22Rv1 (cell line): ENCODE measurements around the gene DOCK7.
"Not testable (repeated sequence)": the region's sequence is repeated elsewhere in the genome, so short reads cannot be mapped to it uniquely, and the experiment has no call there.

Experiments used
- H3K27ac ChIP-seq: fragments of 450-650 bp; 2 replicates; pipeline ENCODE4 v1.5.1; 2017
- CTCF ChIP-seq: fragments of 450-650 bp; IDR thresholded peaks from 2 replicates; pipeline ENCODE4 v1.5.1; 2017; ENCODE audit warnings: mild to moderate bottlenecking
- ZFX ChIP-seq: fragments of 450-650 bp; IDR thresholded peaks from 2 replicates; pipeline ENCODE4 v1.6.1; 2017; ENCODE audit warnings: antibody characterized with exemption, borderline replicate concordance

DOCK7 gene

GRCh38 chr1:62588000-62588399, 100.2 kb downstream of the DOCK7 start:
- no peak overlapping the region for H3K27ac ChIP-seq
- TF ChIP-seq ZFX (no peak), CTCF (no peak)

- H3K27ac ChIP-seq = no peak overlapping the region
- no peak for TF ChIP-seq CTCF
- TF ChIP-seq ZFX = no peak
Measured at GRCh38 chr1:62585469-62586155, 102.6 kb downstream of the DOCK7 start.

GRCh38 chr1:62573675-62574074, 114.5 kb downstream of the DOCK7 start:
- no peak for TF ChIP-seq CTCF
- TF ChIP-seq ZFX = no peak

GRCh38 chr1:62572476-62572875, 115.7 kb downstream of the DOCK7 start:
- H3K27ac ChIP-seq = no peak overlapping the region
- no peak for TF ChIP-seq CTCF
- no peak for TF ChIP-seq ZFX

More at GRCh38 chr1:62573675-62574074, 114.5 kb downstream of the DOCK7 start:
- H3K27ac ChIP-seq = no peak overlapping the region

GRCh38 chr1:62571517-62571916, 116.7 kb downstream of the DOCK7 start:
- not testable (repeated sequence) for H3K27ac ChIP-seq

- H3K27ac ChIP-seq = not testable (repeated sequence)
Measured at GRCh38 chr1:62567926-62568325, 120.3 kb downstream of the DOCK7 start.

GRCh38 chr1:62567182-62567581, 121.0 kb downstream of the DOCK7 start:
- not testable (repeated sequence) for H3K27ac ChIP-seq

- TF ChIP-seq ZFX (no peak), CTCF (no peak)
- no peak overlapping the region for H3K27ac ChIP-seq
Measured at GRCh38 chr1:62561306-62561705, 126.9 kb downstream of the DOCK7 start.

GRCh38 chr1:62544570-62544969, 143.6 kb downstream of the DOCK7 start:
- no peak overlapping the region for H3K27ac ChIP-seq
- TF ChIP-seq ZFX (no peak), CTCF (no peak)
